Spleen (tissue), 7 donors: ENCODE data around the gene DDX52.

Experiments
- POLR2AphosphoS5 ChIP-seq, 3 donors: sonication (generic); formaldehyde crosslinking; IDR thresholded peaks; one replicate each; pipeline ENCODE4 v1.5.1; 2017; ENCODE audit warnings: antibody characterized with exemption in 3 of 3
- TF ChIP-seq, protein P1 (sequence below), 11 experiments: fragments of 200-600 bp in 7 of 11; fragments of 450-650 bp in 4 of 11; sonication (generic) in 4 of 11; IDR thresholded peaks in 8 of 11; conservative IDR thresholded peaks in 3 of 11; 1 replicate in 7 of 11; 2 replicates in 4 of 11; pipeline versions ENCODE4 v1.4.0 to v1.8.0; 2016 to 2021; ENCODE audit warnings: antibody characterized with exemption in 11 of 11, inconsistent platforms in 4 of 11, mild to moderate bottlenecking in 1 of 11
- donor health status: DM: no; HTN: no; CAD: no; lungs with moderate emphysema.
- donor health status: DM: no; HTN: no; CAD: no.
- donor health status: DM: no; HTN: no; CAD: no.

DNA sequence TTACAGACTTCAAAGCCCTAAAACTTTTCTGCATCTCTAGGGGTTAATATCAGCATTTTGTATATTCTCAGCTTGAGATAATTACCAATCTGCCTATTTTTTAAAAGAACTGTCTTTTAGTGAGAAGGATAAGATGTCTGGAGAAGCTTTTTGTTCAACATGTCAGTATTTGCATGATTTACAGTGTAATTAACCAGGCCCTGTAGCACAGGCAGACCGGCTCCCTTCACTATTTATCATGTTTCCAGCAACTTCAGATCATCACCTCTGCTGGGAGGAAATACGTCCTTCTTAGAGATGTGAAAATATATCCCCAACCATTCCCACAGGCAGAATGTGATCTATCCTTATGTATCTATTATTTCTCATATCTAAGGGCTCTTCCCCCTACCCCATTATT lies 8.6 kb upstream of the DDX52 start:
- TF ChIP-seq, protein P1, sequence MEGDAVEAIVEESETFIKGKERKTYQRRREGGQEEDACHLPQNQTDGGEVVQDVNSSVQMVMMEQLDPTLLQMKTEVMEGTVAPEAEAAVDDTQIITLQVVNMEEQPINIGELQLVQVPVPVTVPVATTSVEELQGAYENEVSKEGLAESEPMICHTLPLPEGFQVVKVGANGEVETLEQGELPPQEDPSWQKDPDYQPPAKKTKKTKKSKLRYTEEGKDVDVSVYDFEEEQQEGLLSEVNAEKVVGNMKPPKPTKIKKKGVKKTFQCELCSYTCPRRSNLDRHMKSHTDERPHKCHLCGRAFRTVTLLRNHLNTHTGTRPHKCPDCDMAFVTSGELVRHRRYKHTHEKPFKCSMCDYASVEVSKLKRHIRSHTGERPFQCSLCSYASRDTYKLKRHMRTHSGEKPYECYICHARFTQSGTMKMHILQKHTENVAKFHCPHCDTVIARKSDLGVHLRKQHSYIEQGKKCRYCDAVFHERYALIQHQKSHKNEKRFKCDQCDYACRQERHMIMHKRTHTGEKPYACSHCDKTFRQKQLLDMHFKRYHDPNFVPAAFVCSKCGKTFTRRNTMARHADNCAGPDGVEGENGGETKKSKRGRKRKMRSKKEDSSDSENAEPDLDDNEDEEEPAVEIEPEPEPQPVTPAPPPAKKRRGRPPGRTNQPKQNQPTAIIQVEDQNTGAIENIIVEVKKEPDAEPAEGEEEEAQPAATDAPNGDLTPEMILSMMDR (IDR thresholded peaks at IDR 0.05 in 8 of 11, conservative IDR thresholded peaks at IDR 0.05 in 3 of 11): no peak
- TF ChIP-seq POLR2AphosphoS5 (IDR thresholded peaks at IDR 0.05): no peak
